Measurements from ENCODE around the gene ARHGAP4.

DNA sequence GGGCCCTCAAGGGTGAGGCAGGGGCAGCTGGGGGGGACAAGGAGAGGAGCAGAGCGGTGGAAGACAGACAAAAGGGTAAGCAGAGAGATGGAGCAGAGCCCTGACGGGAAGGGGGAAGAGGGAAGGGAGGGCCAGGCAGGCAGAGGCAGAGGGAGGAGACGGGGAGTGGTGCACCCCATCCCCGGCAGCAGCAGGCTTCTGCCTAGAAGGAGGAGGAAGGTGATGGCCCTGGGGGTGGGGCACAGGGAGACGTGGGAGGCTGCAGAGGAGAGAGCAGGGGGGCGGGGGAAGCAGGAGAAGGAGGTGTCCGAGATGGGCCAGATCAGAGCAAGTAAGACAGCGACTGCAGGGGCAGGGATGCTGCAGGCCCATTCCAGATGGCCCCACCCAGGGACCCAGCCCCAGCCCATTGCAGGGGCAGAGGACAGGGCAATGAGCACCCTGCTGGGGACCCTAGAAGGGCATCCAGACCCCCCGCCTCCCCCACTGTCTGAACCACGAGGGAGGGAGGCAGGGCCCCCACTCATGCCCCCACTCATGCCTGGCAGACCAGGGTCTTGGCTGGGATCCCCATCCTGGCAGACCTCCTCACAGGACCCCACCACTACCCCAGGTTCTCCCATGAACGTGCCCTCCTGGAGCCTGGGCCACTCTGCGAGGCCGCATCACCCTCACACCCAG is 42.8 kb downstream of the ARHGAP4 start:
- no peak for TF ChIP-seq POLR2AphosphoS5 (IDR thresholded peaks at IDR 0.05; ENCODE audit: low read depth, low read length)
- TF ChIP-seq POLR2A (IDR thresholded peaks at IDR 0.05; ENCODE audit: low read depth, low read length): no peak
- no peak for TF ChIP-seq TAF1 (IDR thresholded peaks at IDR 0.05; ENCODE audit: low read depth, low read length)
- TF ChIP-seq POU2F2 (IDR thresholded peaks at IDR 0.05; ENCODE audit: low read depth, low read length): no peak
- no peak for TF ChIP-seq SPI1 (IDR thresholded peaks at IDR 0.05; ENCODE audit: low read depth, low read length)
- no peak for TF ChIP-seq PAX5 (IDR thresholded peaks at IDR 0.05; ENCODE audit: insufficient read depth, low read length, severe bottlenecking)
